ENCODE measurements around the gene KDM4B.

DNA sequence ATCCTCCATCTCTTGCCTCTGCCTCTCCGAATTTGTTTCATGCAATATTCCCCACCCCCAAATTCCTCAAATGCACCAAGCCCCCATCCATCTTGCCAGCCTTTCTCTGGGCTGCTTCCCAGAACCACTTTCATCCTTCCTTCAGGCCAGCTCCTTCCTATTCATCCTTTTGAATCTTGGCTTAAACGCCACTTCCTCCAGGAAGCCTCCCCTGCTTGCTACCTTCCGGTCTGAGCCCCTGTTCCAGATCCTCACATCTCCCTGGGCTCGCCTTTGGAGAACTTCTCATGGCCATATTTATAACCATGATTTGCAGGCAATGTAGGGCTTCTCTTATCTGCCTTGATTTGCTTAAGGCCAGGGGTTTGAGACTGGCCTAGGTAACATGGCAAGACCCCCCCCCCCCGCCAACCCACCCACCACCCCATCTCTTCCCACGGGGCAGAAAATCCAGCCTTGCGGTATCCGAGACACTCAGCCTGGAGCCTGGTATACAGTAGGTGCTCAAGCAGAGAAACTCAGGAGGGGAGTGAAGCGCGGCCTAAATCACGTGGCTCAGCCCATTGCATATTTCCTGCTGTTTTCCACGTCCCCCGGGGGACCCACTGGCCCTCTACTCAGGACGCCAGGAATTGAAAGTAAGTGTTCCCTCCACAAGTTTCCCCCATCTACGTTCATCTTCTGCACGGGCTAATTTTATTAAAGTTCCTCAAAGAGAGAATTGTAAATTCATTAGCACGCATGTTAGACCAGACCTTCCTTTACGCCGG, 219.8 kb downstream of the KDM4B start:
- TF ChIP-seq, protein P1, sequence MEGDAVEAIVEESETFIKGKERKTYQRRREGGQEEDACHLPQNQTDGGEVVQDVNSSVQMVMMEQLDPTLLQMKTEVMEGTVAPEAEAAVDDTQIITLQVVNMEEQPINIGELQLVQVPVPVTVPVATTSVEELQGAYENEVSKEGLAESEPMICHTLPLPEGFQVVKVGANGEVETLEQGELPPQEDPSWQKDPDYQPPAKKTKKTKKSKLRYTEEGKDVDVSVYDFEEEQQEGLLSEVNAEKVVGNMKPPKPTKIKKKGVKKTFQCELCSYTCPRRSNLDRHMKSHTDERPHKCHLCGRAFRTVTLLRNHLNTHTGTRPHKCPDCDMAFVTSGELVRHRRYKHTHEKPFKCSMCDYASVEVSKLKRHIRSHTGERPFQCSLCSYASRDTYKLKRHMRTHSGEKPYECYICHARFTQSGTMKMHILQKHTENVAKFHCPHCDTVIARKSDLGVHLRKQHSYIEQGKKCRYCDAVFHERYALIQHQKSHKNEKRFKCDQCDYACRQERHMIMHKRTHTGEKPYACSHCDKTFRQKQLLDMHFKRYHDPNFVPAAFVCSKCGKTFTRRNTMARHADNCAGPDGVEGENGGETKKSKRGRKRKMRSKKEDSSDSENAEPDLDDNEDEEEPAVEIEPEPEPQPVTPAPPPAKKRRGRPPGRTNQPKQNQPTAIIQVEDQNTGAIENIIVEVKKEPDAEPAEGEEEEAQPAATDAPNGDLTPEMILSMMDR (IDR thresholded peaks at IDR 0.05), result no peak
- TF ChIP-seq EP300 (IDR thresholded peaks at IDR 0.05; ENCODE audit: low read depth) (no peak), POLR2AphosphoS5 (IDR thresholded peaks at IDR 0.05) (no peak), POLR2A (IDR thresholded peaks at IDR 0.05) (no peak)

All from transverse colon (tissue), 4 donors.